Left lung (tissue), 10 donors: ENCODE results near the gene BACE1. TPM values are rescaled to one million over a fixed set of nuclear protein-coding genes. Genes with fewer than 3 reads are reported as not detected.

Experiments
- ATAC-seq: fragments of 200-7000 bp; cut with Tn5 transposase; one replicate; pipeline ENCODE4 v1.9.1; 2020; ENCODE audit warnings: moderate library complexity
- DNase-seq, 4 donors: peaks; one replicate each; pipeline ENCODE4 v3.0.0-alpha.2; 2013 to 2020
- H3K27ac ChIP-seq, 2 donors: fragments of 200-600 bp; sonication (generic) in 1 of 2; one replicate each; pipeline versions ENCODE4 v1.5.0 to v1.8.0; 2020 to 2021
- H3K27me3 ChIP-seq, 2 donors: fragments of 200-600 bp; sonication (generic) in 1 of 2; one replicate each; pipeline versions ENCODE4 v1.5.0 to v1.8.0; 2020 to 2021
- H3K36me3 ChIP-seq, 2 donors: fragments of 200-600 bp; sonication (generic) in 1 of 2; one replicate each; pipeline versions ENCODE4 v1.5.0 to v1.8.0; 2020 to 2021
- H3K4me1 ChIP-seq, 2 donors: fragments of 200-600 bp; one replicate each; pipeline ENCODE4 v1.8.0; 2021
- H3K4me3 ChIP-seq, 2 donors: fragments of 200-600 bp; sonication (generic) in 1 of 2; one replicate each; pipeline versions ENCODE4 v1.5.0 to v1.8.0; 2020 to 2021; ENCODE audit warnings: mild to moderate bottlenecking in 1 of 2
- H3K9me3 ChIP-seq, 2 donors: fragments of 200-600 bp; sonication (generic) in 1 of 2; one replicate each; pipeline versions ENCODE4 v1.5.0 to v1.8.0; 2020 to 2021
- intact Hi-C, 2 donors: fragments of 100-400 bp; cut with DNase I; formaldehyde crosslinking; loops; one replicate each; pipeline versions ENCODE4 v1.11.2 to v1.14.2; 2022
- polyA plus RNA-seq, 6 donors: library from polyadenylated mRNA; unstranded; fragments of 120-200 nt; gene quantifications; one replicate each; pipeline ENCODE4 v1.2.1, GENCODE V29; 2013; ENCODE audit not compliant: insufficient read length in 6 of 6
- total RNA-seq, 2 donors: library from RNA; stranded (reverse); fragmentation: NEBNext Ultra II Directional; extraction: Animal tissue kit (Norgen Biotek cat#: 25700); gene quantifications; one replicate each; pipeline ENCODE4 v1.2.1, GENCODE V29; 2021
- TF ChIP-seq, protein P1 (sequence below), 2 donors: fragments of 200-600 bp; sonication (generic) in 1 of 2; IDR thresholded peaks; one replicate each; pipeline versions ENCODE4 v1.5.0 to v1.8.0; 2021; ENCODE audit warnings: antibody characterized with exemption in 2 of 2
- donor health status: DM: no; HTN: yes; CAD: no.
- donor health status: DM: no; HTN: no; CAD: no.

BACE1 gene
- total and polyA plus RNA-seq, 8 donors: 24.1 to 50.2 (median 46.0) TPM

DNA sequence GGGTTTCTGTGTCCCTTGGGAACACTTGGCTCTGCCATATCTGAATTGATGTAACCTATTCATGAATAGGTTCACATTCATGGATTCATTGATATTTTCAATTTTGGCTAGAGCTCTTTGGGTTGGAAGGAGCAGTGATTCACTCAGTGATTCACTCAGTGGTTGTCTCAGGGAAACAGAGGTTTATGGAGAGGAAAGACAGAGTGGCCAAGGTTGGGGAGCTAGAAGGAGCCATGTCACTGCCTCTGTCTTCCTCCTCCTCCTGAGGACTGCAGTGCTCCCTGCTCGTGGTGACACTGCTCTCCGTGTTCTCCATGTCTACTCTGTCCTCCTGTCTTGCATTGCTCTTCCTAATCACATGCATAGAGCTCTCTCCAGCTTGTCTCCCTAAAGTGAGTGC is 29.0 kb upstream of the BACE1 start:
- no peak overlapping the region for H3K27ac ChIP-seq
- intact Hi-C loops: no loop called here
- H3K4me1 ChIP-seq: no peaks in the 10 kb centered on the region
- peaks cover 0 to 66% of the 10 kb centered on the region in 2 donors for H3K36me3 ChIP-seq
- H3K4me3 ChIP-seq: no peak overlapping the region
- H3K27me3 ChIP-seq: no peaks in the 10 kb centered on the region
- ATAC-seq (no peak), DNase-seq (no peak)
- no peaks in the 10 kb centered on the region for H3K9me3 ChIP-seq
- TF ChIP-seq, protein P1, sequence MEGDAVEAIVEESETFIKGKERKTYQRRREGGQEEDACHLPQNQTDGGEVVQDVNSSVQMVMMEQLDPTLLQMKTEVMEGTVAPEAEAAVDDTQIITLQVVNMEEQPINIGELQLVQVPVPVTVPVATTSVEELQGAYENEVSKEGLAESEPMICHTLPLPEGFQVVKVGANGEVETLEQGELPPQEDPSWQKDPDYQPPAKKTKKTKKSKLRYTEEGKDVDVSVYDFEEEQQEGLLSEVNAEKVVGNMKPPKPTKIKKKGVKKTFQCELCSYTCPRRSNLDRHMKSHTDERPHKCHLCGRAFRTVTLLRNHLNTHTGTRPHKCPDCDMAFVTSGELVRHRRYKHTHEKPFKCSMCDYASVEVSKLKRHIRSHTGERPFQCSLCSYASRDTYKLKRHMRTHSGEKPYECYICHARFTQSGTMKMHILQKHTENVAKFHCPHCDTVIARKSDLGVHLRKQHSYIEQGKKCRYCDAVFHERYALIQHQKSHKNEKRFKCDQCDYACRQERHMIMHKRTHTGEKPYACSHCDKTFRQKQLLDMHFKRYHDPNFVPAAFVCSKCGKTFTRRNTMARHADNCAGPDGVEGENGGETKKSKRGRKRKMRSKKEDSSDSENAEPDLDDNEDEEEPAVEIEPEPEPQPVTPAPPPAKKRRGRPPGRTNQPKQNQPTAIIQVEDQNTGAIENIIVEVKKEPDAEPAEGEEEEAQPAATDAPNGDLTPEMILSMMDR (IDR thresholded peaks at IDR 0.05): no peak

DNA sequence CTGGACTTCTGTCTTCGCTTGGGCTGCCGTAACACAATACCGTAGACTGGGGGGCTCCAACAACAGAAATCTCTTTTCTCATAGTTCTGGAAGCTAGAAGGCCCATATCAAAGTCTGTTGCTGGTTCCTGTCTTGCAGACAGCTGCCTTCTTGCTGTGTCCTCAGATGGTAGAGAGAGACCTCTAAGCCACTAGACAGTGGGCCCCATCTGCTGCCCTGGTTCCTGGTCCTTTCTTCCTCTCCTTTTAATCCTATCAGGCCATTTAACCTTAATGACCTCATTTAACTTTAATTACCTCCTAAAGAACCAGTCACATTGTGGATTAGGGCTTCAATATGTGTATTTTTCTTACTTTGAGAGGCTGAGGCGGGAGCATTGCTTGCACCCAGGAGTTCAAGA is 21.0 kb upstream of the BACE1 start:
- Histone ChIP-seq H3K27me3 (no peaks in the 10 kb centered on the region), H3K4me3 (no peak overlapping the region), H3K4me1 (no peaks in the 10 kb centered on the region), H3K27ac (no peak overlapping the region), H3K9me3 (no peaks in the 10 kb centered on the region), H3K36me3 (peaks cover 0 to 47% of the 10 kb centered on the region in 2 donors)
- TF ChIP-seq, protein P1 (IDR thresholded peaks at IDR 0.05): no peak
- intact Hi-C loops: no loop called here
- DNase-seq (no peak), ATAC-seq (no peak)

DNA sequence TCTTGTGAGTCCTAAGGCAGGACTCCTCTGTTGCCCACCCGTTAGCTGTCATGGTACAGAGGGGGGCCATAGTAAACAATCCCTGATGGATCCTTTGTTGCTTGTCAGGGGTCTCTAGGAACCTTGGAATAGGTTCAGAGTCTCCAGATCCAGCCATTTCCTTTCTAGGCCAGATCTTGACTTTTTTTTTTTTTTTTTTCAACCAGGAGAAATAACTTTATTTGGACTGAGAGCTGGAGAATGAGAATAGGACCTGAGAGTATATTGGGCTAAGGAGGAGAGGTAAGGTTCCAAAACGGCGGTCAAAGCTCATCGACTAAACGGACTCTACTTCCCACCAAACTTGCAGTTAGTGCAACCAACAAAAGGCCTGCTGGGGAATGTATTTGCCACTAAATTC is 19.3 kb upstream of the BACE1 start:
- no peaks in the 10 kb centered on the region for H3K9me3 ChIP-seq
- DNase-seq (no peak), ATAC-seq (no peak)
- peaks cover 0 to 33% of the 10 kb centered on the region in 2 donors for H3K36me3 ChIP-seq
- H3K4me3 ChIP-seq: no peak overlapping the region
- no peaks in the 10 kb centered on the region for H3K4me1 ChIP-seq
- no peaks in the 10 kb centered on the region for H3K27me3 ChIP-seq
- TF ChIP-seq, protein P1 (IDR thresholded peaks at IDR 0.05): no peak
- no peak overlapping the region for H3K27ac ChIP-seq
- intact Hi-C loops: no loop called here

DNA sequence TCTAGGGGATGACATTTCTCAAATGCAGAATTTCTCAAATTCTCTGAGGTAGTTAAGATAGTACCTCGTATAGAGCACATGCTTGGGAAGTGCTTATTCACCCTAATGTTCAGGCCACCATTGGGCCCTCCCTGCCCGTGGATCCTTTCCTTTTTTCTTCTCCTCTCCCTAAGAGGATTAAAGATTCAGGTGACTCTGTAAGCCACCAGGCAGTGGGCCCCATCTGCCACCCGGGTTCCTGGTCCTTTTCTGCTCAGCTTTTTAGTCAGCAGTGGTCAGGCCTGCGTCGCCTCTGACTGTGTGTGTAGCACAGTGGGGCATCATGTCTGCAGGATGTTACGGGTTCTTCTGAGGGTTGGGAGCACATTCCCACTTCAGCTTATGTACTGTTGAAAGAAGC is 18.8 kb upstream of the BACE1 start:
- no peaks in the 10 kb centered on the region for H3K27me3 ChIP-seq
- H3K27ac ChIP-seq: no peak overlapping the region
- H3K4me1 ChIP-seq: no peaks in the 10 kb centered on the region
- TF ChIP-seq, protein P1 (IDR thresholded peaks at IDR 0.05): no peak
- peaks cover 0 to 28% of the 10 kb centered on the region in 2 donors for H3K36me3 ChIP-seq
- DNase-seq (no peak), ATAC-seq (no peak)
- no peak overlapping the region for H3K4me3 ChIP-seq
- no peaks in the 10 kb centered on the region for H3K9me3 ChIP-seq
- intact Hi-C loops: no loop called here

DNA sequence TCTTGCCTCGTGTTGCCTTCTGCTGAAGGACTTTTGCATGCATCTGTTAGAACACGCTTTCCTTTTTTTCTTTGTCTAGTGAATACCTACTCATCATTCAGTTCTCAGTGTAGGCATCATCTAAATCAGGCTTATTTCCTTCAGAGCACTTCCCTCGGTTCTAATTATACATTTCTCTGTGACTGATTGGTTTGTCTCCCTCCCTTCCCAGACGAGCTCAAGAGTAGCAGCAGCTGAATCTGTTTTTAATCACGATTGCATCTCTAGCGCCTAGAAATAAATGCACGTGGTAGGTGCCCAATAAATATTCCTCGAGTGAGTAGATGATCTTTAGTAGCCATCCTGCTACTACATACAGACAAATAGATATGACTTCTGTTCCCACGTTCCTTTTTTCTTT is 17.9 kb upstream of the BACE1 start:
- intact Hi-C loops: no loop called here
- no peak for ATAC-seq

More for the DNA sequence above, 17.9 kb upstream of the BACE1 start:
- Histone ChIP-seq H3K9me3 (no peaks in the 10 kb centered on the region), H3K27ac (no peak overlapping the region), H3K4me3 (no peak overlapping the region), H3K27me3 (no peaks in the 10 kb centered on the region), H3K36me3 (peaks cover 0 to 19% of the 10 kb centered on the region in 2 donors), H3K4me1 (peaks cover 6 to 8% of the 10 kb centered on the region in 2 donors)
- TF ChIP-seq, protein P1 (IDR thresholded peaks at IDR 0.05): no peak
- no peak for DNase-seq
